GM12878 (cell line): Measurements from ENCODE around the gene ARSD.

Source experiments
- ATF3 ChIP-seq: IDR thresholded peaks from 2 replicates; pipeline ENCODE4 v1.6.1; 2011; ENCODE audit warnings: low read depth, mild to moderate bottlenecking, low read length, moderate library complexity, borderline replicate concordance; ENCODE audit errors: extremely low read depth
- CEBPB ChIP-seq, 2 experiments: fragments of 150-350 bp in 1 of 2; IDR thresholded peaks; 2 replicates each; pipeline ENCODE4 v1.6.1; 2012 to 2014; ENCODE audit warnings: low read depth in 2 of 2, low read length in 2 of 2, borderline replicate concordance in 1 of 2, inconsistent platforms in 1 of 2
- CEBPZ ChIP-seq: fragments of 150-350 bp; IDR thresholded peaks from 2 replicates; pipeline ENCODE4 v1.6.1; 2016; ENCODE audit warnings: low read depth, low read length
- CTCF ChIP-seq, 3 experiments: IDR thresholded peaks in 2 of 3; conservative IDR thresholded peaks in 1 of 3; 2 replicates each; pipeline ENCODE4 v1.5.1; 2011; ENCODE audit warnings: low read depth in 3 of 3, low read length in 3 of 3, mild to moderate bottlenecking in 3 of 3, control low read depth in 2 of 3, moderate library complexity in 2 of 3, inconsistent platforms in 1 of 3, mixed read lengths in 1 of 3; ENCODE audit not compliant: control insufficient read depth in 2 of 3, insufficient read depth in 1 of 3; ENCODE audit errors: extremely low read depth in 1 of 3
- IRF3 ChIP-seq: fragments of 450-650 bp; IDR thresholded peaks from 2 replicates; pipeline ENCODE4 v1.6.1; 2014; ENCODE audit warnings: mild to moderate bottlenecking
- POLR2A ChIP-seq: IDR thresholded peaks from 2 replicates; pipeline ENCODE4 v1.6.1; 2011; ENCODE audit warnings: low read depth, mild to moderate bottlenecking, low read length
- STAT1 ChIP-seq: fragments of 450-650 bp; conservative IDR thresholded peaks from 2 replicates; pipeline ENCODE4 v1.6.1; 2014; ENCODE audit warnings: antibody characterized with exemption, mild to moderate bottlenecking
- ZNF274 ChIP-seq: IDR thresholded peaks from one replicate; pipeline ENCODE4 v1.8.0; 2011; ENCODE audit not compliant: insufficient read length, insufficient read depth

GRCh38 chrX:2883770-2884169 lies 45.4 kb downstream of the ARSD start:
- TF ChIP-seq ZNF274: no peak
- TF ChIP-seq CEBPZ: no peak
- TF ChIP-seq POLR2A: no peak
- no peak for TF ChIP-seq IRF3
- TF ChIP-seq CTCF (IDR thresholded peaks at IDR 0.05 in 2 of 3, conservative IDR thresholded peaks at IDR 0.05 in 1 of 3; ENCODE audit: control insufficient read depth in 2 of 3, extremely low read depth in 1 of 3, insufficient read depth in 1 of 3, low read depth in 3 of 3, low read length in 3 of 3): no peak
- no peak for TF ChIP-seq ATF3
- no peak for TF ChIP-seq STAT1
- no peak for TF ChIP-seq CEBPB (IDR thresholded peaks at IDR 0.05; ENCODE audit: borderline replicate concordance in 1 of 2, low read depth in 2 of 2, low read length in 2 of 2)
